Ascending aorta (tissue), 2 donors: Measurements from ENCODE around the gene HMGB3. TPM values are rescaled to one million over a fixed set of nuclear protein-coding genes. Genes with fewer than 3 reads are reported as not detected.
"Not testable (repeated sequence)": the region's sequence is repeated elsewhere in the genome, so short reads cannot be mapped to it uniquely, and the experiment has no call there.

Experiments
- DNase-seq, 2 donors: peaks; one replicate each; pipeline ENCODE4 v3.0.0-alpha.2; 2019; ENCODE audit warnings: low spot score in 2 of 2
- H3K27ac ChIP-seq, 2 donors: fragments of 200-600 bp; sonication (generic); one replicate each; pipeline ENCODE4 v1.5.1; 2016 to 2017; ENCODE audit warnings: mild to moderate bottlenecking in 1 of 2
- H3K27me3 ChIP-seq: fragments of 200-600 bp; sonication (generic); one replicate; pipeline ENCODE4 v1.5.1; 2017
- H3K36me3 ChIP-seq, 2 donors: fragments of 200-600 bp; sonication (generic); one replicate each; pipeline ENCODE4 v1.5.1; 2016
- H3K4me1 ChIP-seq, 2 donors: fragments of 200-600 bp; sonication (generic); one replicate each; pipeline ENCODE4 v1.5.1; 2016 to 2017; ENCODE audit warnings: mild to moderate bottlenecking in 1 of 2
- H3K4me3 ChIP-seq, 2 donors: fragments of 200-600 bp; sonication (generic); one replicate each; pipeline ENCODE4 v1.5.1; 2016 to 2017; ENCODE audit warnings: mild to moderate bottlenecking in 1 of 2
- H3K9me3 ChIP-seq, 2 donors: fragments of 200-600 bp; sonication (generic); one replicate each; pipeline ENCODE4 v1.5.1; 2016
- intact Hi-C: fragments of 100-400 bp; cut with DNase I; formaldehyde crosslinking; loops from one replicate; pipeline ENCODE4 v1.15.1; 2023
- total RNA-seq: library from RNA; depleted of rRNA; stranded (reverse); fragments of >200 nt; gene quantifications from one replicate; pipeline ENCODE4 v1.1.0, GENCODE V29; 2016
- TF ChIP-seq, protein P1 (sequence below), 3 experiments: fragments of 200-600 bp in 2 of 3; fragments of 450-650 bp in 1 of 3; sonication (generic) in 2 of 3; IDR thresholded peaks; one replicate each; pipeline ENCODE4 v1.5.1; 2016 to 2019; ENCODE audit warnings: antibody characterized with exemption in 3 of 3, mild to moderate bottlenecking in 1 of 3, moderate library complexity in 1 of 3

Gene HMGB3
- total RNA-seq, 1 donor from 2014 or later, result 0.21 TPM

DNA sequence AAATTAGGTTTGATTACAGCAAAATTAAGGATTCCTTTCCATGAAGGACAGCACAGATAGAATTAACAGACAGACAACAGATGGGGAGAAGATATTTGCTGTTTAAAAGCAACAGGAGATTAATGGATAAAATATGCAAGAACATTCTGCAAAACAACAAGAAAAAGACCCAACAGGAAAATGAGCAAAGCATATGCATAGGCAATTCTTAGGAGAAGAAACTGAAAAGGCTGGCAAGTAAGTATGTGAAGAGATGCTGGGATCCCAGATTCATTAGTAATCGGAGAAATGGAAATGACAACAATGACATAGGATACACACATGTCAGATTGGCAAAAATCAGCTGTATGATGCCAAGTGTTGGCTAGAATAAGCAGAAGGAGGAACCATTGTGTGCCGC lies 27.5 kb upstream of the HMGB3 start:
- Histone ChIP-seq H3K27me3 (no peaks in the 10 kb centered on the region), H3K4me3 (no peak overlapping the region), H3K4me1 (no peaks in the 10 kb centered on the region), H3K36me3 (no peaks in the 10 kb centered on the region), H3K9me3 (no peaks in the 10 kb centered on the region), H3K27ac (no peak overlapping the region)
- no peak for DNase-seq
- TF ChIP-seq, protein P1, sequence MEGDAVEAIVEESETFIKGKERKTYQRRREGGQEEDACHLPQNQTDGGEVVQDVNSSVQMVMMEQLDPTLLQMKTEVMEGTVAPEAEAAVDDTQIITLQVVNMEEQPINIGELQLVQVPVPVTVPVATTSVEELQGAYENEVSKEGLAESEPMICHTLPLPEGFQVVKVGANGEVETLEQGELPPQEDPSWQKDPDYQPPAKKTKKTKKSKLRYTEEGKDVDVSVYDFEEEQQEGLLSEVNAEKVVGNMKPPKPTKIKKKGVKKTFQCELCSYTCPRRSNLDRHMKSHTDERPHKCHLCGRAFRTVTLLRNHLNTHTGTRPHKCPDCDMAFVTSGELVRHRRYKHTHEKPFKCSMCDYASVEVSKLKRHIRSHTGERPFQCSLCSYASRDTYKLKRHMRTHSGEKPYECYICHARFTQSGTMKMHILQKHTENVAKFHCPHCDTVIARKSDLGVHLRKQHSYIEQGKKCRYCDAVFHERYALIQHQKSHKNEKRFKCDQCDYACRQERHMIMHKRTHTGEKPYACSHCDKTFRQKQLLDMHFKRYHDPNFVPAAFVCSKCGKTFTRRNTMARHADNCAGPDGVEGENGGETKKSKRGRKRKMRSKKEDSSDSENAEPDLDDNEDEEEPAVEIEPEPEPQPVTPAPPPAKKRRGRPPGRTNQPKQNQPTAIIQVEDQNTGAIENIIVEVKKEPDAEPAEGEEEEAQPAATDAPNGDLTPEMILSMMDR (IDR thresholded peaks at IDR 0.05), result no peak
- intact Hi-C loops, result no loop called here

DNA sequence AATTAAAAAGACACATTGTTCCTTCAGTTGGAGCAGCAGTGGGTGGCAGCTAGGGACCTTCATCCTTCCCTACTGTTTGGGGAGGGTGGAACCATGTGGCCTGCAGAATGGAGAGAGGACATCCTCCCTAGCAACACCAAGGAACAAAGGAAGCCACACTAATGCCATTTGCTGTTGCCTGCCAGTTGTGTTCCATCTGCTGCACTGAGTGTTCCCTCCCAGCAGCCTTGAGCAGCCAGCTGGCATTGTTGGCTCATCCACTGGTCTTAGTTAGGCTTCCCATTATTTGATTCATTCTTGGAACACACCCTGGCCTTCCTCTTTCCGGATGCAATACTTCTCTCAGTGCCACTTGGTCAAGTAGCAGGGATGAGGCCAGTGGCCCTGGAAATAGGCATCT lies 25.0 kb upstream of the HMGB3 start:
- intact Hi-C loops, result no loop called here
- DNase-seq, result no peak
- Histone ChIP-seq H3K9me3 (no peaks in the 10 kb centered on the region), H3K27ac (no peak overlapping the region), H3K27me3 (no peaks in the 10 kb centered on the region), H3K4me1 (no peaks in the 10 kb centered on the region), H3K36me3 (no peaks in the 10 kb centered on the region), H3K4me3 (no peak overlapping the region)
- TF ChIP-seq, protein P1 (IDR thresholded peaks at IDR 0.05), result no peak

GRCh38 chrX:150959557-150959956 lies 23.6 kb upstream of the HMGB3 start:
- TF ChIP-seq, protein P1 (IDR thresholded peaks at IDR 0.05), result no peak
- Histone ChIP-seq H3K9me3 (no peaks in the 10 kb centered on the region), H3K27ac (no peak overlapping the region), H3K4me3 (no peak overlapping the region), H3K27me3 (no peaks in the 10 kb centered on the region), H3K4me1 (no peaks in the 10 kb centered on the region), H3K36me3 (no peaks in the 10 kb centered on the region)
- no peak for DNase-seq
- intact Hi-C loops, result no loop called here

DNA sequence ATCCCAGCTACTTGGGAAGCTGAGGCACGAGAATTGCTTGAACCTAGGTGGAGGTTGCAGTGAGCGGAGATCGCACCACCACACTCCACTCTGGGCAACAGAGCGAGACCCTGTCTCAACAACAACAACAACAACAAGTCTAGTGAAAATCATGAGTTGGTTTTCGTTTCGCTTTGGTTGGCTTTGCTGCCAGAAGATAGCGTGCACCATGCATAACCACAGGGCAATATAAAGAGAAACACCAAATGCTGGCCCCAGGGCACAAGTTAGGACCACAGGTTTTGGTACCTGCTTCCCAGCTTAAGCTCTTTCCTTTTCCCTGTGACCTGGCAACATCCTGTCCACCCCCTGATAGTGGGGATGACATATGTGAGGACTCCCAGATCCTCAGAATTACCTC lies 21.5 kb upstream of the HMGB3 start:
- no peaks in the 10 kb centered on the region for H3K27me3 ChIP-seq
- no peaks in the 10 kb centered on the region for H3K9me3 ChIP-seq
- no peak overlapping the region for H3K4me3 ChIP-seq
- no peak for DNase-seq
- TF ChIP-seq, protein P1 (IDR thresholded peaks at IDR 0.05), result no peak
- no peaks in the 10 kb centered on the region for H3K4me1 ChIP-seq
- intact Hi-C loops, result no loop called here
- H3K27ac ChIP-seq, result no peak overlapping the region
- H3K36me3 ChIP-seq, result no peaks in the 10 kb centered on the region

DNA sequence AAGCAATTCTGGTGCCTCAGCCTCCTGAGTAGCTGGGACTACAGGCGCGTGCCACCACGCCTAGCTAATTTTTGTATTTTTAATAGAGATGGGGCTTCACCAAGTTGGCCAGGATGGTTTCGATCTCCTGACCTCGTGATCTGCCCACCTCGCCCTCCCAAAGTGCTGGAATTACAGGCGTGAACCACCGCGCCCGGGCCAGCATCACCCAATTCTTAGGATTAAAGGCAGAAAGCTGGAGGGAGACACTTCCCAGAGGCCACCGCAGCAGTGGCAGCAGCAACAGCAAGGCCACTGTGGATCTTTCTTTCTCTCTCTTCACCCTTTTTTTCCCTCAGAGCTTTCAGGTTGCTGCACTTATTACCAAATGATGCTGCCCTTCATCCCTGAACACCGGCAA lies 18.7 kb upstream of the HMGB3 start:
- intact Hi-C loops, result not testable (repeated sequence)

GRCh38 chrX:150966235-150966634 lies 16.9 kb upstream of the HMGB3 start:
- DNase-seq, result no peak
- H3K4me1 ChIP-seq, result no peaks in the 10 kb centered on the region
- no peak overlapping the region for H3K27ac ChIP-seq
- no peaks in the 10 kb centered on the region for H3K9me3 ChIP-seq
- no peak overlapping the region for H3K4me3 ChIP-seq
- H3K27me3 ChIP-seq, result no peaks in the 10 kb centered on the region
- no peaks in the 10 kb centered on the region for H3K36me3 ChIP-seq
- intact Hi-C loops, result no loop called here
- TF ChIP-seq, protein P1 (IDR thresholded peaks at IDR 0.05), result no peak

More for the DNA sequence above, 18.7 kb upstream of the HMGB3 start:
- H3K4me1 ChIP-seq, H3K36me3 ChIP-seq, H3K27ac ChIP-seq, H3K27me3 ChIP-seq, H3K9me3 ChIP-seq, DNase-seq, H3K4me3 ChIP-seq: not testable (repeated sequence)
